ENCODE results near the gene CFAP65. TPM values are rescaled to one million over a fixed set of nuclear protein-coding genes. Genes with fewer than 3 reads are reported as not detected.

The CFAP65 gene
- total RNA-seq, 1 donor = not detected

- Histone ChIP-seq H3K4me3 (ENCODE audit: insufficient read depth, low read length) (no peak overlapping the region), H3K36me3 (ENCODE audit: insufficient read depth, low read length) (no peaks in the 10 kb centered on the region), H3K27ac (ENCODE audit: low read depth, low read length) (no peak overlapping the region), H3K27me3 (ENCODE audit: insufficient read depth, low read length) (no peaks in the 10 kb centered on the region), H3K4me1 (ENCODE audit: insufficient read depth, low read length) (no peaks in the 10 kb centered on the region), H3K4me2 (ENCODE audit: insufficient read depth, low read length) (no peak overlapping the region), H2AFZ (ENCODE audit: low read length) (no peak overlapping the region), H3K9me3 (ENCODE audit: low read depth, low read length) (no peaks in the 10 kb centered on the region), H4K20me1 (ENCODE audit: insufficient read depth, low read length) (no peaks in the 10 kb centered on the region), H3K79me2 (ENCODE audit: insufficient read depth, low read length) (no peaks in the 10 kb centered on the region)
- TF ChIP-seq, protein P1, sequence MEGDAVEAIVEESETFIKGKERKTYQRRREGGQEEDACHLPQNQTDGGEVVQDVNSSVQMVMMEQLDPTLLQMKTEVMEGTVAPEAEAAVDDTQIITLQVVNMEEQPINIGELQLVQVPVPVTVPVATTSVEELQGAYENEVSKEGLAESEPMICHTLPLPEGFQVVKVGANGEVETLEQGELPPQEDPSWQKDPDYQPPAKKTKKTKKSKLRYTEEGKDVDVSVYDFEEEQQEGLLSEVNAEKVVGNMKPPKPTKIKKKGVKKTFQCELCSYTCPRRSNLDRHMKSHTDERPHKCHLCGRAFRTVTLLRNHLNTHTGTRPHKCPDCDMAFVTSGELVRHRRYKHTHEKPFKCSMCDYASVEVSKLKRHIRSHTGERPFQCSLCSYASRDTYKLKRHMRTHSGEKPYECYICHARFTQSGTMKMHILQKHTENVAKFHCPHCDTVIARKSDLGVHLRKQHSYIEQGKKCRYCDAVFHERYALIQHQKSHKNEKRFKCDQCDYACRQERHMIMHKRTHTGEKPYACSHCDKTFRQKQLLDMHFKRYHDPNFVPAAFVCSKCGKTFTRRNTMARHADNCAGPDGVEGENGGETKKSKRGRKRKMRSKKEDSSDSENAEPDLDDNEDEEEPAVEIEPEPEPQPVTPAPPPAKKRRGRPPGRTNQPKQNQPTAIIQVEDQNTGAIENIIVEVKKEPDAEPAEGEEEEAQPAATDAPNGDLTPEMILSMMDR (IDR thresholded peaks at IDR 0.05; ENCODE audit: extremely low read depth, low read depth, low read length) = no peak
- no peak for DNase-seq (ENCODE audit: insufficient read length, low spot score, missing footprints)
Measured at GRCh38 chr2:219087848-219088247, 46.5 kb upstream of the CFAP65 start.

GRCh38 chr2:219087361-219087760 lies 46.0 kb upstream of the CFAP65 start:
- Histone ChIP-seq H2AFZ (ENCODE audit: low read length) (no peak overlapping the region), H3K27ac (ENCODE audit: low read depth, low read length) (no peak overlapping the region), H3K4me3 (ENCODE audit: insufficient read depth, low read length) (no peak overlapping the region), H3K27me3 (ENCODE audit: insufficient read depth, low read length) (no peaks in the 10 kb centered on the region), H3K4me1 (ENCODE audit: insufficient read depth, low read length) (no peaks in the 10 kb centered on the region), H3K79me2 (ENCODE audit: insufficient read depth, low read length) (no peaks in the 10 kb centered on the region), H3K36me3 (ENCODE audit: insufficient read depth, low read length) (no peaks in the 10 kb centered on the region), H3K4me2 (ENCODE audit: insufficient read depth, low read length) (no peak overlapping the region), H4K20me1 (ENCODE audit: insufficient read depth, low read length) (no peaks in the 10 kb centered on the region), H3K9me3 (ENCODE audit: low read depth, low read length) (no peaks in the 10 kb centered on the region)
- TF ChIP-seq, protein P1 (IDR thresholded peaks at IDR 0.05; ENCODE audit: extremely low read depth, low read depth, low read length) = no peak
- no peak for DNase-seq (ENCODE audit: insufficient read length, low spot score, missing footprints)

DNA sequence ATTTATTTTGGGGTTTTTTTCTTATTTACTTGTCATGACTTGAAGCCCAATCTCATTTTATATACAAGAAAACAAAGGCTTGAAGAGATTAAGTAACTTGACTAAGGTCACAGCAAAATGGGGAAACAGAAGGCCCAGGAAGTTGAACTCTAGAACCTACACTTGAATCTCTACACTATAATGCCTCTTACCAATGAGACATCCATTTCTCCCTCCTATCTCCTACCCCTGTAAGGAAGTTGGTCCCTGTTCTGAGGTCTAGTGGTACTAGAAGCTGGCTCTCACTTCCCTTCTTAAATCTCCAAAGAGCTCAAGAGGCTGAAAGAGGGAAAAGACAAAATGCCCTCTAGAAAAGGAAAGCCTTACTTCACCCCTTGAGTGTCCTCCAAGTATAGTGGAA lies 44.9 kb upstream of the CFAP65 start:
- Histone ChIP-seq H3K79me2 (ENCODE audit: insufficient read depth, low read length) (no peaks in the 10 kb centered on the region), H3K4me2 (ENCODE audit: insufficient read depth, low read length) (no peak overlapping the region)

DNA sequence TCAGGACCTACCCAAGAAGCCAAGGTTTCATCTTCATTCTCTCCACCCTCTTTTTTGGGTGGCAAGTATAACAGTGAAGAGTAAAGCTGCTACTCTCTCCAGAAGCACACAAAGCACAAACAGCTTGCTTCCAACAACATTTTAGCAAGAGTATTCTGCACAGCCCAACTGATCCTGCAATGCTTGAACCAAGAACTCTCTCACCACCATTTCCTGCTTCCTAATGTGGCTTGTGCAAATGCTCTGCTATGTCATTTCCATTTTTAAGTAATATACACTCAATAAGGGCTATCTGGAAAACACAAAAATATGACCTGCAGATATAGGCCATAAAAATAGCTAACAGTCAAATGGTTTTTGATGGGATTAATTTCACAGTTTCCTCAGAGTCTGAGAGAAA lies 43.5 kb upstream of the CFAP65 start:
- TF ChIP-seq, protein P1 (IDR thresholded peaks at IDR 0.05; ENCODE audit: extremely low read depth, low read depth, low read length) = no peak
- DNase-seq (ENCODE audit: insufficient read length, low spot score, missing footprints) = no peak
- no peak overlapping the region for H3K4me2 ChIP-seq (ENCODE audit: insufficient read depth, low read length)
- H4K20me1 ChIP-seq (ENCODE audit: insufficient read depth, low read length) = peaks cover 2% of the 10 kb centered on the region
- no peaks in the 10 kb centered on the region for H3K36me3 ChIP-seq (ENCODE audit: insufficient read depth, low read length)
- peaks cover 2% of the 10 kb centered on the region for H3K4me1 ChIP-seq (ENCODE audit: insufficient read depth, low read length)
- H3K27me3 ChIP-seq (ENCODE audit: insufficient read depth, low read length) = no peaks in the 10 kb centered on the region
- no peaks in the 10 kb centered on the region for H3K79me2 ChIP-seq (ENCODE audit: insufficient read depth, low read length)
- no peak overlapping the region for H3K27ac ChIP-seq (ENCODE audit: low read depth, low read length)
- H3K4me3 ChIP-seq (ENCODE audit: insufficient read depth, low read length) = no peak overlapping the region
- H3K9me3 ChIP-seq (ENCODE audit: low read depth, low read length) = no peaks in the 10 kb centered on the region
- no peak overlapping the region for H2AFZ ChIP-seq (ENCODE audit: low read length)

More for the DNA sequence above, 44.9 kb upstream of the CFAP65 start:
- no peak overlapping the region for H3K4me3 ChIP-seq (ENCODE audit: insufficient read depth, low read length)
- H4K20me1 ChIP-seq (ENCODE audit: insufficient read depth, low read length) = no peaks in the 10 kb centered on the region
- TF ChIP-seq, protein P1 (IDR thresholded peaks at IDR 0.05; ENCODE audit: extremely low read depth, low read depth, low read length) = no peak
- H3K9me3 ChIP-seq (ENCODE audit: low read depth, low read length) = no peaks in the 10 kb centered on the region
- H2AFZ ChIP-seq (ENCODE audit: low read length) = no peak overlapping the region
- no peaks in the 10 kb centered on the region for H3K36me3 ChIP-seq (ENCODE audit: insufficient read depth, low read length)
- no peaks in the 10 kb centered on the region for H3K27me3 ChIP-seq (ENCODE audit: insufficient read depth, low read length)
- H3K27ac ChIP-seq (ENCODE audit: low read depth, low read length) = no peak overlapping the region
- DNase-seq (ENCODE audit: insufficient read length, low spot score, missing footprints) = no peak
- H3K4me1 ChIP-seq (ENCODE audit: insufficient read depth, low read length) = no peaks in the 10 kb centered on the region
